Panc1 (cell line): ENCODE measurements around the gene SUGCT.

Experiments used
- CTCF ChIP-seq: fragments of 450-650 bp; IDR thresholded peaks from 2 replicates; pipeline ENCODE4 v1.5.1; 2017; ENCODE audit warnings: mild to moderate bottlenecking
- POLR2AphosphoS5 ChIP-seq: IDR thresholded peaks from 2 replicates; pipeline ENCODE4 v1.6.1; 2012; ENCODE audit warnings: mild to moderate bottlenecking, low read depth, low read length, moderate library complexity
- REST ChIP-seq, 2 experiments: IDR thresholded peaks; 2 replicates each; pipeline ENCODE4 v1.6.1; 2011 to 2012; ENCODE audit warnings: low read depth in 2 of 2, control low read depth in 1 of 2, low read length in 1 of 2, mild to moderate bottlenecking in 1 of 2, moderate library complexity in 1 of 2; ENCODE audit not compliant: insufficient read depth in 1 of 2
- SIN3A ChIP-seq: IDR thresholded peaks from 2 replicates; pipeline ENCODE4 v1.6.1; 2012; ENCODE audit warnings: low read depth, mild to moderate bottlenecking, low read length, moderate library complexity, borderline replicate concordance; ENCODE audit not compliant: insufficient read depth
- TCF7L2 ChIP-seq: IDR thresholded peaks from 2 replicates; pipeline ENCODE4 v1.6.1; 2011; ENCODE audit warnings: mild to moderate bottlenecking, low read depth, low read length, inconsistent platforms

- TF ChIP-seq POLR2AphosphoS5 (no peak), CTCF (no peak), REST (IDR thresholded peaks at IDR 0.05; ENCODE audit: insufficient read depth in 1 of 2, low read depth in 2 of 2, low read length in 1 of 2) (no peak), TCF7L2 (no peak), SIN3A (no peak)
Measured at GRCh38 chr7:40848541-40849221, 713.9 kb downstream of the SUGCT start.
